ELF-1 (cell line): Measurements from ENCODE around the gene USP38.
"Not testable (repeated sequence)": the region's sequence is repeated elsewhere in the genome, so short reads cannot be mapped to it uniquely, and the experiment has no call there.

Experiments used
- DNase-seq: peaks from one replicate; pipeline ENCODE4 v3.0.0-alpha.2; 2016; ENCODE audit warnings: low read depth, low spot score

The USP38 gene

GRCh38 chr4:143262838-143263237 lies 78.1 kb downstream of the USP38 start:
- DNase-seq: no peak

DNA sequence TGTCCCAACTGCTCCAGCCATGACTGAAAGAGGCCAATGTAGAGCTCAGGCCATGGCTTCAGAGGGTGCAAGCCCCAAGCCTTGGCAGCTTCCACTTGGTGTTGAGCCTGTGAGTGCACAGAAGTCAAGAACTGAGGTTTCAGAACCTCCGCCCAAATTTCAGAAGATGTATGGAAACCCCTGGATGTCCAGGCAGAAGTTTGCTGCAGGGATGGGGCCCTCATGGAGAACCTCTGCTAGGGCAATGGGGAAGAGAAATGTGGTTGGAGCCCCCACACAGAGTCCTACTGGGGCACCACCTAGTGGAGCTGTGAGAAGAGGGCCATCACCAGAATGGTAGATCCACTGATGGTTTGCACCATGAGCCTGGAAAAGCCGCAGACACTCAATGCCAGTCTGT lies 83.0 kb downstream of the USP38 start:
- DNase-seq: not testable (repeated sequence)

- DNase-seq: no peak
These were observed 85.6 kb downstream of the USP38 start for GRCh38 chr4:143270256-143270838.
